Astrocyte of the cerebellum (primary cell): ENCODE results near the gene NR0B2.
A peak's percentile ranks its signal among the peaks of the same experiment; 100 is the strongest.

Experiments used
- DNase-seq: peaks from one replicate; pipeline ENCODE4 v3.0.0-alpha.2; 2011; ENCODE audit warnings: low read depth
- H3K4me3 ChIP-seq: 2 replicates; pipeline ENCODE4 v1.5.1; 2011; ENCODE audit warnings: mild to moderate bottlenecking, low read depth, low read length, moderate library complexity
- in situ Hi-C: cut with HindIII; loops from 2 replicates; pipeline ENCODE4 v1.10.0; 2017; ENCODE audit warnings: low sequenced_read_pairs
- TF ChIP-seq, protein P1 (sequence below): IDR thresholded peaks from 2 replicates; pipeline ENCODE4 v1.5.1; 2012; ENCODE audit warnings: low read length, low read depth, moderate library complexity, mild to moderate bottlenecking; ENCODE audit errors: missing control alignments

Gene NR0B2

DNA sequence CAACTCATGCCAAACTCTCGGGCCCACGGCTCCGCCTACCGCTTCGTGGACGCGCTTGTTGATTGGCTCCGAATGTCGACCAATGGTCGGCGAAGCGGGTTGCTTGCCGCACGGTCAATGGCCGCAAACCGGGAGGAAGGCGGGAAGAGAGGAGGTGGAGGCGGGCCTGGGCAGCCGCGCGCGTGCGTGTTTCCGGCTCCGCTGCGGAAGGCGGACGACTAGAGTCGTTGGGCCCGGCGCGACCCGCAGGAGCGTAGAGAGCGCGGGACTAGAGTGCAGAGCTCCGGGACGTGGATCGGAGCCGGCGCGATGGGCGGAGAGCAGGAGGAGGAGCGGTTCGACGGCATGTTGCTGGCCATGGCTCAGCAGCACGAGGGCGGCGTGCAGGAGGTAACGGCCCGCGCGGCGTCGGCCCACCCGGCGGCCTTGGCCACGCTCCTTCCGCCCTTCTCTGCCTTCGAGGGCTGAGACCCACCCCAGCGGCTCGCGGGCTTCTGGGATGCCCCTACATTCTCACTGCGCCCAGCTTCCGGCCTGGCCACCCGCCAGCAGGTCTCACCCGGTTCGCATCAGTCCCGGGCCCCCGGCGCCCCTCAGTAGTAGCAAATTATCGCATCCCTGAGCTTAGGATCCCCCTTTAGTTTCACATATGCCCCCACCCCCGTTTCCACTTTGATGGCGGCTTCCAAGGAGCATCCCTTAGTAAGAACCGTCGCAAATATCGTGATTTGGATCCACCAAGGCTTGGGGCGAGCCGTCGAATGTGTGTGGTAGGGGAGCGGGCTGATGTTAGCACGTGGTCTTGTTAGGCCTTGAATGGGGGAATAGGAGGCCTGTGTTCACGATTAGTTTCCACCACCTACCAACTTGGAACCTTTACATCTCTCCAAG is 8.0 kb upstream of the NR0B2 start, which contains the start of gene NUDC:
TSS of gene NUDC (plus strand) at position 204 of the 891 bp plus-strand sequence. CDS start at position 310, 106 bp downstream.
- in situ Hi-C loops: no loop called here
- peak within 1 kb of the TSS; percentile 73 for H3K4me3 ChIP-seq
- TF ChIP-seq, protein P1, sequence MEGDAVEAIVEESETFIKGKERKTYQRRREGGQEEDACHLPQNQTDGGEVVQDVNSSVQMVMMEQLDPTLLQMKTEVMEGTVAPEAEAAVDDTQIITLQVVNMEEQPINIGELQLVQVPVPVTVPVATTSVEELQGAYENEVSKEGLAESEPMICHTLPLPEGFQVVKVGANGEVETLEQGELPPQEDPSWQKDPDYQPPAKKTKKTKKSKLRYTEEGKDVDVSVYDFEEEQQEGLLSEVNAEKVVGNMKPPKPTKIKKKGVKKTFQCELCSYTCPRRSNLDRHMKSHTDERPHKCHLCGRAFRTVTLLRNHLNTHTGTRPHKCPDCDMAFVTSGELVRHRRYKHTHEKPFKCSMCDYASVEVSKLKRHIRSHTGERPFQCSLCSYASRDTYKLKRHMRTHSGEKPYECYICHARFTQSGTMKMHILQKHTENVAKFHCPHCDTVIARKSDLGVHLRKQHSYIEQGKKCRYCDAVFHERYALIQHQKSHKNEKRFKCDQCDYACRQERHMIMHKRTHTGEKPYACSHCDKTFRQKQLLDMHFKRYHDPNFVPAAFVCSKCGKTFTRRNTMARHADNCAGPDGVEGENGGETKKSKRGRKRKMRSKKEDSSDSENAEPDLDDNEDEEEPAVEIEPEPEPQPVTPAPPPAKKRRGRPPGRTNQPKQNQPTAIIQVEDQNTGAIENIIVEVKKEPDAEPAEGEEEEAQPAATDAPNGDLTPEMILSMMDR: no peak
- DNase-seq: peak; percentile 91

DNA sequence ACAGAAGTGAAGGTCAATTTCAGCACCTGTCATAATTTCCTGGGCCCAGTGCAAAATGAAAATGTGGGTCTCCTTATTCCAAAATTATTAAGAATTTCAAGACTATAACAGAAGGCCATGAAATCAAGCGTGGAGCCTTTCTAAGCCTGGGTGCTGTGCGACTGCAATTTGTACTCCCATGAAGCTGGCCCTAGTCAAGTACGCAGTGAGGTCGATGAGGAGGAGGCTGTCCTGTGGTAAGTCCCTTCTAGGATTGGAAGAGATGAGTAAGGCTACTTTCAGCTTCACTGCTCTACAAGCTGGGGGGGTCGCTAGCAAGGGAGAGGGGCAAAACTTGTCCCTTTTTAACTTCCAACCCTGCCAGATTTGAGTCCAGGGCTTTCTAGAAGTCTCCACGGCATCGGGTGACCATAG is 7.4 kb upstream of the NR0B2 start:
- in situ Hi-C loops: no loop called here
- TF ChIP-seq, protein P1: no peak
- no peak for DNase-seq
- peak overlapping the region; percentile 73 for H3K4me3 ChIP-seq

DNA sequence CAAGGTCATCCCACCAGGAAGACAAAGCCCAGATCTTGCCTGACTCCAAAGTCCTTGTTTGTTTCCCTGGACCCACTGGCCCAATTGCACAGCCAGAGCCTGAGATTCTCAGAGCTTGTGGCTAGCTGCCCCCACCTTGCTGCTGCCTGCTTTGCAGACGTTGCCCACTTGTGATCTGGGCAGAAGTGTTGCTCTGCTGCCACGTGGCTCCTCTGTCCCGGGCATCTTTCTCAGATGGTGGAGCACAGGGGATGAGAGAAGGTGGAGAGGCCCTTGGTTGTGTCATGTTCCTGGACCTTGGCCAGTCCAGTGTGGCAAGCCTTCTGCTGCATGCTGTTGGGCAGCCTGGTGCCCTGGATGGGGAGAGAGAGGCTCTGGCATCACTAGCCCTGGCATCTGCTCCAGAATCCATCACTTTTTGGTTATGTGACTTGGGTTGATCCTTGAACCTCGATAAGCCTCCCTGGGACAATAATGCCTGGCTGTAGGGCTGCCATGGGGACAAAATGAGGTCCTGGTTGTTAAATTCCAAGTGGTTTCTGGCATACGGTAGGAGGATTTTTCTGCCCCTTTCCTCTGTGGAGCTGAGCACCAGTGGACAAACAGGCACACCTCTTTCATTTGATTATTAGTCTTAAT is 1.5 kb upstream of the NR0B2 start:
- no peak for DNase-seq
- H3K4me3 ChIP-seq: no peak overlapping the region
- in situ Hi-C loops: no loop called here
- TF ChIP-seq, protein P1: no peak

DNA sequence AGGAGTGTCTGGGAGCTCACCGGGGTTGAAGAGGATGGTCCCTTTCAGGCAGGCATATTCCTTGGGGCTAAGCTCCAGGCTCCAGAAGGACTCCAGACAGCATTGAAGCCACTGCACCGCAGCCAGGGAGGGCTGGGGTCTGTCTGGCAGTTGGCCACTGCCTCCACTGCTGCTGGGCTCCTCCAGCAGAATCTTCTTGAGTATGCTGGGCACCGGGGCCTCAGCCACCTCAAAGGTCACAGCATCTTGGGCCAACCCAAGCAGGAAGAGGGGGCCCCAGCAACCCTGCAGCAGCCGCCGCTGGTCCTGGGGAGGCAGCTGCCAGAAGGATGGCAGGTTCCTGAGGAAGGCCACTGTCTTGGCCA is 404 bp downstream of the NR0B2 start:
- in situ Hi-C loops: no loop called here
- DNase-seq: no peak
- no peak overlapping the region for H3K4me3 ChIP-seq
- TF ChIP-seq, protein P1: no peak

DNA sequence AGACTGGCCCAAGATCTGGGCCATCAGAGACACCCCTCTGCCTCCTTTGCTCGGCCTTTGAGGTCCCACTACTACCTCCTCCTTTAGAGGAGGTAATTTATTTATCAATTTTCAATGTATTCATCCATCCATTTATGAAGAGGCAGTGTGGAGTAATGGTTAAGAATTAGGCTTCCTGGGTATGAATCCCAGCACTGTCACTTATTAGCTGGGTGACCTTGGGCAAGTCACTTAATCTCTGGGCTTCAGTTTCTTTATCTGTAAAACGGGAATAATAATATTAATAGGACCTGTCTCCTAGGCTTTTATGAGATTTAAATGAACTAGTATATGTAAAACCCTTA is 1.7 kb downstream of the NR0B2 start:
- in situ Hi-C loops: no loop called here
- no peak overlapping the region for H3K4me3 ChIP-seq
- no peak for DNase-seq
- TF ChIP-seq, protein P1: no peak

DNA sequence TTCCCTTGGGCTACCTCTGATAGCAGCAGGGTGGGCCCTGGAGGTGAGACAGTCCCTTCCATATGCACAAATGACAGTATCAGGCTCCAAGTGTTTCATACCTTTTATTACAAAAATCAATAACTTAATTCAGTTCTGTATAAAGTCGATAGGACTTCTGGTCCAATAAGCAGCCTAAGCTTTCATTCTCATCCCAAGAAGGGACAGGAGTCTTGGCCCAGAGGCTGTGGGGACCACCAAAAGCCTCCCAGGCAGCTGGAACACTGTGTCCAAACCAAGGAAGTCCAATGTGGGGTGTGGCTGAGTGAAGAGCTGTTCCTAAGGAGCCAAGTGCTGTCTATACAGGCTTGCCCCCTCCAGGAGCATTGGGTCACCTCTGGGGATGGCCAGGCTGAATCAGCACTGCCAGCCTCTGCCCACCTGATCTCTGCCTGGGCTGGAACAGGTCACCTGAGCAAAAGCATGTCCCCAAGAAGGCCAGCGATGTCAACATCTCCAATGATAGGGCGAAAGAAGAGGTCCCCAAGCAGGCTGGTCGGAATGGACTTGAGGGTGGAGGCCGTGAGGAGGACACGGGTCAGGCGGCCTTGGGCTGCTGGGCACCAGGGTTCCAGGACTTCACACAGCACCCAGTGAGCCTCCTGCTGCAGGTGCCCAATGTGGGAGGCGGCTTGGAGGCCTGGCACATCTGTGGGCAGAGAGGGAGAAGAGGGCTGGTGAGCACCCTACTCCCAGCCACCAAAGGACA is 2.2 kb downstream of the NR0B2 start:
- TF ChIP-seq, protein P1: no peak
- in situ Hi-C loops: no loop called here
- DNase-seq: no peak
- H3K4me3 ChIP-seq: no peak overlapping the region
